ENCODE measurements around the gene MBD6. TPM values are rescaled to one million over a fixed set of nuclear protein-coding genes. Genes with fewer than 3 reads are reported as not detected.
"Not testable (repeated sequence)": the region's sequence is repeated elsewhere in the genome, so short reads cannot be mapped to it uniquely, and the experiment has no call there.

The MBD6 gene
- total RNA-seq, 1 donor from 2014 or later = 10.1 TPM

- no peak for DNase-seq
Observed at GRCh38 chr12:57550641-57551549, 28.3 kb downstream of the MBD6 start.

- DNase-seq = no peak
Observed at GRCh38 chr12:57551637-57552305, 29.1 kb downstream of the MBD6 start.

DNA sequence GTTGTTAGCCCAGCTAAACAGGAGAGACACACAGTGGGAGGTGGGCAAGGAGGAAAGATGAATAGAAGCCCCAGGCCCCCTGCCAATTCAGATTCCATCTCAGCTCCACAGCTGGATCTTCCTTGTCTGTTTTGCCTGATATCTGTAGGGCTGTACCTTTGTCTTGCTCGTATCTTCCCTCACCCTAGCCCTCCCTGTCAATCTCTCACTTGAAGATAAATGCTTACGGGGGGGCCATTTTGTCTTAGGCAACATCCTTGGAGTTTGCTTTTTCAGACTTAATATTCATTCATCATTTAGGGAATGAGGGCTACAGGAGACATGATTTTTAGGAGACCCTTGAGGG is 29.7 kb downstream of the MBD6 start:
- no peak for DNase-seq

DNA sequence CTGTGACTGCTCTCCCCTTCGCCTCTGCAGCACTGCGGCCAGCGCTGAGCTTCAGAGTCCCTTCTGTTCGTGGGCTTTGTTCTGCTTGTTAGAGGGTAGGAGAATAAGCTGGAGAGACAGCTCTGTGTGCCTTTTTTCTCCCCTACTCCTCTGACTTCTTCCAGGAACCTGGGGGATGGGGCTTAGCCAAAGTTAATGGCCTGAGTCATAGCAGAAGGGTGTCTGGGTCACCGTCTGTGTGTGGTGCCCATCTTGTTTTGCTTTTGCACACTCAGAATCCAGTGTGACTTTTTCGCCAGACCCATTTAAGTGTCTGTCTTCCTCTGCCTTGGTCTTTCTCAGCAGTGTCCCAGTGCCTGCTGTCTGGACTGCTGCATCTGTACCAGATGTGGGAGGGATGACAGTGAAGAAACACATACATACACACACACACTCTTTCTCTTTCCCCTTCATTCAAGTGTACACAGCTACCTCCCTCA is 30.2 kb downstream of the MBD6 start:
- no peak for DNase-seq

- no peak for DNase-seq
Observed at GRCh38 chr12:57553343-57554202, 30.9 kb downstream of the MBD6 start.

GRCh38 chr12:57554453-57554852 is 31.8 kb downstream of the MBD6 start:
- no peak for DNase-seq

GRCh38 chr12:57554897-57555296 is 32.3 kb downstream of the MBD6 start:
- DNase-seq = no peak

- DNase-seq = no peak
Observed at GRCh38 chr12:57558864-57559263, 36.2 kb downstream of the MBD6 start.

DNA sequence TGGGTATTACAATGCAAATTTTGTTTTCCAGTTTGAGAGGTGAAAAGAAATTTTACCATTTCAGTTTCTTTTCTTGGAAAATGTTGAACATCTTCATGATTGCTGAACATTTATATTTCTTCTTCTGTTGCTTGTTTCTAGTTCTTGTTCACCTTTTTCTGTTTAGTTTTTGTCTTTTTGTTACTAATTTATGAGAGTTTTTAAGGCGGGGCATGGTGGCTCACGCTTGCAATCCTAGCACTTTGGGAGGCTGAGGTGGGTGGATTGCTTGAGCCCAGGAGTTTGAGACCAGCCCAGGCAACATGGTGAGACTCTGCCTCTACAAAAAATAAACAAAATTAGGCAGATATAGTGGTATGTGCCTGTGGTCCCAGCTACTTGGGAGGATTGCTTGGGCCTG is 37.9 kb downstream of the MBD6 start:
- DNase-seq = no peak

DNA sequence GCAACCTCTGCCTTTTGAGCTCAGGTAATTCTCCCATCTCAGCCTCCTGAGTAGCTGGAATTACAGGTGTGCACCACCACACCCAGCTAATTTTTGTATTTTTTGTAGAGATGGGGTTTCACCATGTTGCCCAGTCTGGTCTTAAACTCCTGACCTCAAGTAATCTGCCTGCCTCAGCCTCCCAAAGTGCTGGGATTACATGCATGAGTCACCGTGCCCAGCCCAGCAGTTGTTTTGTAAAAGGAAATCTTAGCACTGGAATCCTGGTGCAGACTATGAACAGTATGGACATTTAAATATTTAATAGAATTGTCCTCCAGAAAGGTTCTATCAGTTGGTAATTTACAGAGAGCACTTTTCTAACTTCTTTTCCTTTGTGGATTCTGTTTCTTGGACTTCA is 38.5 kb downstream of the MBD6 start:
- DNase-seq = not testable (repeated sequence)

GRCh38 chr12:57563358-57563757 is 40.7 kb downstream of the MBD6 start:
- DNase-seq = no peak

DNA sequence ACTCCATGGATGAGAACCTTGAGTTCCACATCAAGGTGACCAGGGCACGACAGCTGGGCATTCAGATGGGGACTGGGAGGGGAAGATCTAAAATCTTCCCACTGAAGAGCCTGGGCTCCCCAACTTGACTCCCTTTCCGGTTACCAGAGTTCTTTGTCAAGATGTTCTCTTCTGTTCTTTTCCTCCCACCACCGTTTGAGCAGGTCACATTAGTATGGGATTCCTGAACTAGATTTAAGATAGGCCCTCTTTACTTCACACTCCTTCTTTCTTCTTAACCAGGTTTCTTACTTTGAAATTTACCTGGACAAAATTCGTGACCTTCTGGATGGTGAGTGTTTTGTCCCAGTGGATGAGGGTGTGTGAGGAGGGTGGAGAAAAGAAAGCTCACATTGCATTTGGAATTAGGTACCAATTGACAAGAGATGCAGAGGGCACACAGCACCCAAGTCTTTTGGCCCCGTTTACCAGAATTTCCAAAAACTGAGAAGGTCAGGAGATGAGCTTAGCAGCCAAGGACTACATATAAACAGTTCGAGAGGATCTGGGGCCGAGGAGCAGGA is 41.6 kb downstream of the MBD6 start:
- DNase-seq = no peak

DNA sequence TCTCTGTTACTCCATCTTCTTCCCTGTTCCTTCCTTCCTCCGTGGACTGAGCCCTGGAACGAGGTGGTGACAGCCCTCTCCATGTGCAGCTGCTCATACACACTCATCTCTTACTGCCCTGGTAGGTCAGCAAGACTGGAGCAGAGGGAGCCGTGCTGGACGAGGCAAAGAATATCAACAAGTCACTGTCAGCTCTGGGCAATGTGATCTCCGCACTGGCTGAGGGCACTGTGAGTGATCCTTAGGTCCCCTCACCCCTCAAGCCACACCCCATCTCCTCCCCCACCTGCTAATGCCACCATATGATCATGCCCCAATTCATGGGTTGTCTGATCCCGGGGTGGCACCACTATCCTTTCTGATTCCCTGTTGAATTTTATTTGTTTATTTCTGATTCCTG is 46.2 kb downstream of the MBD6 start:
- no peak for DNase-seq

DNA sequence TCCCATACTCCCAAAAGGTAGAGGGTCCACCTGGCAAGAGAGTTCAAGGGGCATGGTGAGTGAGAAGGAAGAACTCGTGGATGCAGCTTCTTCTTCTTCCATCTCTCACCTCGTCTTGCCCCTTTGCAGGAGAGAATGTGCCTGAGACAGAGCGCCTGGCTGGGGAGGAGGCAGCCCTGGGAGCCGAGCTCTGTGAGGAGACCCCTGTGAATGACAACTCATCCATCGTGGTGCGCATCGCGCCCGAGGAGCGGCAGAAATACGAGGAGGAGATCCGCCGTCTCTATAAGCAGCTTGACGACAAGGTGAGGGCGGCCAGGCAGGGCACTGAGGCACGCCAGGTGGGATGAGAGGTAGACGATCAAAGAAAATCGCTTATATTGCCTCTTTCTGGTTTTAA is 47.2 kb downstream of the MBD6 start:
- no peak for DNase-seq

- not testable (repeated sequence) for DNase-seq
Observed at GRCh38 chr12:57570438-57570837, 47.8 kb downstream of the MBD6 start.

GRCh38 chr12:57571926-57572762 is 49.5 kb downstream of the MBD6 start:
- no peak for DNase-seq

GRCh38 chr12:57574795-57575194 is 52.2 kb downstream of the MBD6 start:
- DNase-seq = no peak

GRCh38 chr12:57575771-57576612 is 53.4 kb downstream of the MBD6 start:
- no peak for DNase-seq

DNA sequence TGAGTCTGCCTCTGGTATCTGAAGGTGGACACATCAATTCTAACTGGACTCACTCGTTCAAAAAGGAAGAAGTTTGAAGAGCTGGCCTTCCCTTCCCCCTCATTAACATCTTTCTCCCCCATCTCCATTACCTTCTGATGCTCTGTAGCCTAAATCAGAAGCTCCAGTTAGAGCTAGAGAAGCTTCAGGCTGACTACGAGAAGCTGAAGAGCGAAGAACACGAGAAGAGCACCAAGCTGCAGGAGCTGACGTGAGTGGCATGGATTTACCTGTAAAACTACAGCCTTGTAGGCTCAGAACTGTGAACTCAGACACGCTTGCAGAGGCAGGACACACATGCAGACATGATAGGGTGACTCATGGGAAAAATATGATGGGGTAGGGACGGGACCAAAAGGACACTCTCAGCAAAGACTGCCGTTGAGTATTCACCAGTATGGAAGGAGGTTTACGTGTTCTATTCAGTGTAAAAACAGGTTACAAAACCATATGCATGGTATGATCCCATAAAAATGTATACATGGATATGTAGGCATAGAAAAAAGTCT is 54.1 kb downstream of the MBD6 start:
- DNase-seq = no peak
